ENCODE results near the gene UNC80.

DNA sequence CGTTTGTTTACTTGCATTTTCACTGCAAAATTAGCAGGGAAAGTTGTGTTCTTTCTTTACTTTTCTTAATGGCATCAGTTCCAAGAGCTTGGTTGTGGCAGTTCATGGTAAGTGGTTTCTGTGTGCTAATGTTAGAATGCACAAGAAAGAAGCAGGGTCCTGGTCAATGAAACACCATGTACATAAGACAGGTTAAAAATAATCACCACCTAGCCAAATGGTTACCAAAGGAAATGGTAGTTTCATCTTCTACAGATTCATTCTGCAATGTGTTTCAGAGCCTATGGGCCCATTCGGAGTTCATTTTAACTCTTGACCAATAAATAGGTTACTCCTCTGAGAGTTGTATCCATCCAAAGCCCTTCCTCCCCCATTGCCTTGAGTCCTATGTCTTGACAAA, 212.7 kb downstream of the UNC80 start:
- TF ChIP-seq TAF1 (IDR thresholded peaks at IDR 0.05; ENCODE audit: low read depth, low read length): no peak
- no peak for TF ChIP-seq POLR2AphosphoS5 (IDR thresholded peaks at IDR 0.05; ENCODE audit: low read depth, low read length)
- no peak for TF ChIP-seq POLR2A (IDR thresholded peaks at IDR 0.05; ENCODE audit: low read depth, low read length)
- no peak for TF ChIP-seq SPI1 (IDR thresholded peaks at IDR 0.05; ENCODE audit: low read depth, low read length)

Measured in GM12891 (cell line).